ENCODE results near the gene CACNA1H.

DNA sequence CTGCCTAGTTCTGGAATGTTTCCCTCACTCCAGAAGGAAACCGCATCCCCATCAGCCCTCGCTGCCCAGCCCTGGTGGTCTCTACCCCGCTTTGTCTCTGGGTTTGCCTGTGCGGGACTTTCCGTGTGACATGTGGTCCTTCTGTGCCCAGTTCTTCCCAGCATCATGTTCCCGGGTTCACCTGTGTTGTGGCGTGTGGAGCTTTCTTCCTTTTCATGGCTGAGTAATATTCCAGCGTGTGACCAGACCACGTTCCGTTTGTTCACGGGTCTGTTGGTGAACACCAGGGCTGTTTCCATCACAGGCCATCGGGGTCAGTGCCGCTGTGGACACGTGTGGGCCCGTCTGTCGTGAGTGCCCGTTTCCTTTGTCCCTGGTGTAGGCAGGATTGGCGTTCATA is 32.1 kb downstream of the CACNA1H start:
- TF ChIP-seq POLR2A (IDR thresholded peaks at IDR 0.05), result no peak
- TF ChIP-seq, protein P1, sequence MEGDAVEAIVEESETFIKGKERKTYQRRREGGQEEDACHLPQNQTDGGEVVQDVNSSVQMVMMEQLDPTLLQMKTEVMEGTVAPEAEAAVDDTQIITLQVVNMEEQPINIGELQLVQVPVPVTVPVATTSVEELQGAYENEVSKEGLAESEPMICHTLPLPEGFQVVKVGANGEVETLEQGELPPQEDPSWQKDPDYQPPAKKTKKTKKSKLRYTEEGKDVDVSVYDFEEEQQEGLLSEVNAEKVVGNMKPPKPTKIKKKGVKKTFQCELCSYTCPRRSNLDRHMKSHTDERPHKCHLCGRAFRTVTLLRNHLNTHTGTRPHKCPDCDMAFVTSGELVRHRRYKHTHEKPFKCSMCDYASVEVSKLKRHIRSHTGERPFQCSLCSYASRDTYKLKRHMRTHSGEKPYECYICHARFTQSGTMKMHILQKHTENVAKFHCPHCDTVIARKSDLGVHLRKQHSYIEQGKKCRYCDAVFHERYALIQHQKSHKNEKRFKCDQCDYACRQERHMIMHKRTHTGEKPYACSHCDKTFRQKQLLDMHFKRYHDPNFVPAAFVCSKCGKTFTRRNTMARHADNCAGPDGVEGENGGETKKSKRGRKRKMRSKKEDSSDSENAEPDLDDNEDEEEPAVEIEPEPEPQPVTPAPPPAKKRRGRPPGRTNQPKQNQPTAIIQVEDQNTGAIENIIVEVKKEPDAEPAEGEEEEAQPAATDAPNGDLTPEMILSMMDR (IDR thresholded peaks at IDR 0.05), result no peak

Measured in testis (tissue), 2 donors.